HCT116 (cell line): ENCODE measurements around the gene DGKB. TPM values are rescaled to one million over a fixed set of nuclear protein-coding genes. Genes with fewer than 3 reads are reported as not detected.

Source experiments
- ATAC-seq: fragments of 200-7000 bp; cut with Tn5 transposase; 2 replicates; pipeline ENCODE4 v1.9.1; 2020; ENCODE audit warnings: mild to moderate bottlenecking, moderate library complexity
- BruUV-seq: library from RNA; stranded (reverse); fragments of 400-500 nt; replicated peaks from 2 replicates; lab custom pipeline; 2021; lab: Mats Ljungman, UMichigan
- CTCF ChIA-PET: fragments of 300-600 bp; sonication (Branson Sonifier 250); formaldehyde crosslinking; loops from one replicate; lab custom pipeline; 2021; ENCODE audit warnings: antibody characterized with exemption; lab: Charles Lee
- POLR2A ChIA-PET: fragments of 300-600, 350-600 bp; sonication (Branson Sonifier 250); formaldehyde crosslinking; loops from one replicate; lab custom pipeline; 2021; ENCODE audit warnings: antibody characterized with exemption; lab: Charles Lee
- RAD21 ChIA-PET, 2 experiments: fragments of 300-600 bp; sonication (Branson Sonifier 250); formaldehyde crosslinking; loops; one replicate each; lab custom pipeline; 2023; ENCODE audit warnings: low total read pairs in 2 of 2; ENCODE audit not compliant: uncharacterized antibody in 2 of 2, unreplicated experiment in 2 of 2, low non-redundant PET in 1 of 2; lab: Charles Lee
- DNase-seq: peaks from one replicate; pipeline ENCODE4 v3.0.0-alpha.2; 2010; ENCODE audit warnings: low read depth, low spot score
- H2AFZ ChIP-seq: fragments of 200-600 bp; shearing (Covaris generic), sonication (generic); 2 replicates; pipeline ENCODE4 v1.6.1; 2017; ENCODE audit warnings: low read depth, mixed run types, mixed read lengths, antibody characterized with exemption, low read length; ENCODE audit not compliant: poor library complexity, severe bottlenecking
- H3K27ac ChIP-seq: 2 replicates; pipeline ENCODE4 v1.5.1; 2012; ENCODE audit warnings: low read depth, low read length
- H3K27me3 ChIP-seq: fragments of 200-600 bp; sonication (generic); 2 replicates; pipeline ENCODE4 v1.6.1; 2016; ENCODE audit warnings: mixed run types, low read length, mixed read lengths; ENCODE audit not compliant: insufficient read depth
- H3K36me3 ChIP-seq, 2 experiments: fragments of 200-500 bp in 1 of 2; fragments of 200-600 bp in 1 of 2; sonication (Bioruptor generic) in 1 of 2; sonication (generic) in 1 of 2; 2 replicates each; pipeline versions ENCODE4 v1.5.1 to v1.6.1; 2014 to 2016; ENCODE audit warnings: low read length in 2 of 2, inconsistent platforms in 1 of 2, mixed read lengths in 1 of 2, mixed run types in 1 of 2; ENCODE audit not compliant: insufficient read depth in 2 of 2, control insufficient read depth in 1 of 2
- H3K4me1 ChIP-seq, 2 experiments: fragments of 200-600 bp in 1 of 2; sonication (generic) in 1 of 2; 2 replicates each; pipeline versions ENCODE4 v1.5.1 to v1.6.1; 2012 to 2017; ENCODE audit warnings: low read length in 2 of 2, inconsistent platforms in 1 of 2, mild to moderate bottlenecking in 1 of 2, mixed read lengths in 1 of 2, mixed run types in 1 of 2, moderate library complexity in 1 of 2; ENCODE audit not compliant: insufficient read depth in 2 of 2, control insufficient read depth in 1 of 2
- H3K4me2 ChIP-seq: fragments of 200-600 bp; sonication (generic); 2 replicates; pipeline ENCODE4 v1.6.1; 2017; ENCODE audit warnings: mixed run types, low read length, mixed read lengths
- H3K4me3 ChIP-seq, 2 experiments: fragments of 200-600 bp in 1 of 2; sonication (generic) in 1 of 2; replicated peaks in 1 of 2; 2 replicates each; pipeline ENCODE4 v1.5.1; 2011 to 2016; ENCODE audit warnings: low read length in 2 of 2, control low read depth in 1 of 2, low read depth in 1 of 2, mild to moderate bottlenecking in 1 of 2, mixed read lengths in 1 of 2, mixed run types in 1 of 2
- H3K79me2 ChIP-seq: fragments of 200-600 bp; sonication (generic); 2 replicates; pipeline ENCODE4 v1.6.1; 2017; ENCODE audit warnings: mild to moderate bottlenecking, mixed run types, low read length, moderate library complexity, mixed read lengths; ENCODE audit not compliant: insufficient read depth
- H3K9ac ChIP-seq: fragments of 200-600 bp; sonication (generic); 2 replicates; pipeline ENCODE4 v1.6.1; 2016; ENCODE audit warnings: low read length, mixed read lengths
- H3K9me2 ChIP-seq: fragments of 200-600 bp; sonication (generic), shearing (Covaris generic); 2 replicates; pipeline ENCODE4 v1.6.1; 2017; ENCODE audit warnings: mixed run types, mild to moderate bottlenecking, moderate library complexity; ENCODE audit not compliant: insufficient read depth
- H3K9me3 ChIP-seq, 2 experiments: fragments of 200-500 bp in 1 of 2; fragments of 200-600 bp in 1 of 2; sonication (Bioruptor generic) in 1 of 2; sonication (generic) in 1 of 2; 2 replicates each; pipeline ENCODE4 v1.6.1; 2014 to 2017; ENCODE audit warnings: low read length in 2 of 2, mixed read lengths in 2 of 2, inconsistent platforms in 1 of 2, low read depth in 1 of 2, mild to moderate bottlenecking in 1 of 2, mixed run types in 1 of 2, moderate library complexity in 1 of 2; ENCODE audit not compliant: control insufficient read depth in 1 of 2, insufficient read depth in 1 of 2
- H4K20me1 ChIP-seq: fragments of 200-600 bp; sonication (generic), shearing (Covaris generic); 2 replicates; pipeline ENCODE4 v1.6.1; 2017; ENCODE audit warnings: mixed run types, mild to moderate bottlenecking, moderate library complexity; ENCODE audit not compliant: insufficient read depth
- EZH2 ChIP-seq: fragments of 200-600 bp; sonication (generic); IDR thresholded peaks from 2 replicates; pipeline ENCODE4 v1.6.1; 2017; ENCODE audit warnings: antibody characterized with exemption, mixed run types
- EZH2phosphoT487 ChIP-seq: fragments of 200-600 bp; IDR thresholded peaks from 2 replicates; pipeline ENCODE4 v1.6.1; 2018; ENCODE audit warnings: antibody characterized with exemption, borderline replicate concordance
- POLR2AphosphoS5 ChIP-seq: IDR thresholded peaks from 2 replicates; pipeline ENCODE4 v1.6.1; 2011; ENCODE audit warnings: mild to moderate bottlenecking, low read depth, low read length, moderate library complexity
- SP1 ChIP-seq: IDR thresholded peaks from 2 replicates; pipeline ENCODE4 v1.6.1; 2012; ENCODE audit warnings: low read depth
- SRF ChIP-seq: IDR thresholded peaks from 2 replicates; pipeline ENCODE4 v1.6.1; 2012; ENCODE audit warnings: low read depth
- ZBTB33 ChIP-seq: IDR thresholded peaks from 2 replicates; pipeline ENCODE4 v1.6.1; 2011; ENCODE audit warnings: mild to moderate bottlenecking, low read length, moderate library complexity; ENCODE audit not compliant: insufficient replicate concordance; ENCODE audit errors: extremely low read depth
- ZFX ChIP-seq: fragments of 450-650 bp; IDR thresholded peaks from 2 replicates; pipeline ENCODE4 v1.6.1; 2017
- intact Hi-C: fragments of 100-400 bp; cut with micrococcal nuclease; formaldehyde crosslinking; loops from 2 replicates; pipeline ENCODE4 v1.10.0; 2022
- total RNA-seq: library from RNA; stranded (reverse); gene quantifications from one replicate; pipeline ENCODE4 v1.2.1, GENCODE V29; 2021; ENCODE audit not compliant: unreplicated experiment

DGKB gene
- total RNA-seq, 1 experiment from 2014 or later, result 0.05 TPM

- TF ChIP-seq EZH2, result no peak
- TF ChIP-seq SP1, result no peak
- no peak for TF ChIP-seq ZBTB33
- no peak for TF ChIP-seq SRF
- no peak for TF ChIP-seq EZH2phosphoT487
- no peak for TF ChIP-seq POLR2AphosphoS5
- no peak for TF ChIP-seq ZFX
- CTCF ChIA-PET, result interaction anchor here (1.1 to 2.1 kb wide), 4 partner anchors 207 to 1381 kb away, joined by 3 to 39 read pairs (median 9); no protein-coding TSS in a partner anchor
- Histone ChIP-seq H3K4me1 (peaks cover 0 to 10% of the 10 kb centered on the region in 2 experiments; a peak in 2 of 4 replicates), H3K27me3 (no peaks in the 10 kb centered on the region), H3K4me3 (no peak overlapping the region), H3K9me2 (no peaks in the 10 kb centered on the region), H2AFZ (no peak overlapping the region), H3K36me3 (no peaks in the 10 kb centered on the region), H3K27ac (no peak overlapping the region), H4K20me1 (no peaks in the 10 kb centered on the region), H3K4me2 (no peak overlapping the region), H3K9me3 (no peaks in the 10 kb centered on the region), H3K9ac (no peak overlapping the region), H3K79me2 (no peaks in the 10 kb centered on the region)
- BruUV-seq, result no TSS peak
- ATAC-seq, result no peak
- DNase-seq, result no peak
- RAD21 ChIA-PET, result interaction anchor here in 1 of 2 experiments (1.0 kb wide), 2 partner anchors 299 to 1004 kb away, joined by 3 to 5 read pairs; no protein-coding TSS in a partner anchor
- intact Hi-C loops, result loop anchor here (2.0 to 5.0 kb wide), 5 partner anchors 210 to 1354 kb away; no protein-coding TSS in a partner anchor
- POLR2A ChIA-PET, result no interaction called here
Observed at GRCh38 chr7:14717169-14717568, 185.4 kb downstream of the DGKB start.
